ENCODE data around the gene CHODL. TPM values are rescaled to one million over a fixed set of nuclear protein-coding genes. Genes with fewer than 3 reads are reported as not detected.

The CHODL gene, protein sequence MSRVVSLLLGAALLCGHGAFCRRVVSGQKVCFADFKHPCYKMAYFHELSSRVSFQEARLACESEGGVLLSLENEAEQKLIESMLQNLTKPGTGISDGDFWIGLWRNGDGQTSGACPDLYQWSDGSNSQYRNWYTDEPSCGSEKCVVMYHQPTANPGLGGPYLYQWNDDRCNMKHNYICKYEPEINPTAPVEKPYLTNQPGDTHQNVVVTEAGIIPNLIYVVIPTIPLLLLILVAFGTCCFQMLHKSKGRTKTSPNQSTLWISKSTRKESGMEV
- not detected in 2 replicates for total RNA-seq

DNA sequence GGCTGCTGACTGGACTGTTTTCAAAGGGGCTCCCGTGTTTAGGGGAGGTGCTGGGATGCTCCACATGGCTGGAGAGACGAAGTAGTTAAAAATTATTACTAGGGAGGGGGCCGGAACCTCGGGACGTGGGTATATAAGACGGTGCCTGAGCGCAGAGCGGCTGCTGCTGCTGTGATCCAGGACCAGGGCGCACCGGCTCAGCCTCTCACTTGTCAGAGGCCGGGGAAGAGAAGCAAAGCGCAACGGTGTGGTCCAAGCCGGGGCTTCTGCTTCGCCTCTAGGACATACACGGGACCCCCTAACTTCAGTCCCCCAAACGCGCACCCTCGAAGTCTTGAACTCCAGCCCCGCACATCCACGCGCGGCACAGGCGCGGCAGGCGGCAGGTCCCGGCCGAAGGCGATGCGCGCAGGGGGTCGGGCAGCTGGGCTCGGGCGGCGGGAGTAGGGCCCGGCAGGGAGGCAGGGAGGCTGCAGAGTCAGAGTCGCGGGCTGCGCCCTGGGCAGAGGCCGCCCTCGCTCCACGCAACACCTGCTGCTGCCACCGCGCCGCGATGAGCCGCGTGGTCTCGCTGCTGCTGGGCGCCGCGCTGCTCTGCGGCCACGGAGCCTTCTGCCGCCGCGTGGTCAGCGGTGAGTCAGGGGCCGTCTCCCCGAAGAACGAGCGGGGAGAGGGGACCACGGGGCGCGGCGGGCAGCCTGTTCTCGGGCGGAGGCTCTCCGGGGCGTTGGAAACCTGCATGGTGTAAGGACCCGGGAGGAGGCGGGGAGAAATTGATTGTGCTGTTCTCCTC lies at the start of gene CHODL:
TSS of gene CHODL (plus strand) at position 163 of the 793 bp plus-strand sequence. CDS start at position 554, 391 bp downstream.

Other genes starting within 250 kb of the CHODL start
- not detected in 2 replicates for gene TMPRSS15, start 159.0 kb downstream of the CHODL start, total RNA-seq

All from myometrial cell (primary cell).